ENCODE data around the gene MYO6. TPM values are rescaled to one million over a fixed set of nuclear protein-coding genes. Genes with fewer than 3 reads are reported as not detected.

Gene MYO6
- total RNA-seq, 3 donors from 2014 or later (not counting 1 experiment from before 2014, with no cell fraction given): 3.7 to 9.2 (median 6.6) TPM

GRCh38 chr6:75766387-75766786 is 17.3 kb downstream of the MYO6 start:
- Histone ChIP-seq H3K36me3 (ENCODE audit: control insufficient read depth, insufficient read depth, low read length) (no peaks in the 10 kb centered on the region), H3K27me3 (ENCODE audit: control insufficient read depth, insufficient read depth, low read length) (no peaks in the 10 kb centered on the region), H3K4me3 (ENCODE audit: low read length) (no peak overlapping the region), H3K9me3 (ENCODE audit: control insufficient read depth, insufficient read depth, low read length) (no peaks in the 10 kb centered on the region), H3K27ac (ENCODE audit: low read length) (no peak overlapping the region), H3K4me1 (ENCODE audit: control insufficient read depth, insufficient read depth, low read length) (no peaks in the 10 kb centered on the region)
- no peak for TF ChIP-seq CTCF (IDR thresholded peaks at IDR 0.05)
- Mint-ChIP-seq H3K36me3 (no peaks in the 10 kb centered on the region), H3K4me1 (no peaks in the 10 kb centered on the region), H3K27me3 (ENCODE audit: low read depth in 2 of 2) (peaks cover 7% of the 10 kb centered on the region in 2 donors), H3K9me3 (no peaks in the 10 kb centered on the region), H3K4me3 (no peak overlapping the region), H3K27ac (no peak overlapping the region)
- DNase-seq: no peak
- intact Hi-C loops (cut with micrococcal nuclease): no loop called here
- ATAC-seq: no peak

- intact Hi-C loops (cut with micrococcal nuclease): no loop called here
- no peak overlapping the region for H3K4me3 ChIP-seq (ENCODE audit: low read length)
- WGBS (ENCODE audit: insufficient coverage): 98% methylated on average over 4 of the region's 5 CpGs
Observed at GRCh38 chr6:75770844-75771243, 21.8 kb downstream of the MYO6 start.

GRCh38 chr6:75775219-75775618 is 26.2 kb downstream of the MYO6 start:
- Mint-ChIP-seq H3K36me3 (no peaks in the 10 kb centered on the region), H3K4me1 (no peaks in the 10 kb centered on the region), H3K9me3 (no peaks in the 10 kb centered on the region), H3K27ac (no peak overlapping the region), H3K4me3 (no peak overlapping the region), H3K27me3 (ENCODE audit: low read depth in 2 of 2) (peaks cover 0 to 3% of the 10 kb centered on the region in 2 donors)
- no peak overlapping the region for H3K4me3 ChIP-seq (ENCODE audit: low read length)
- TF ChIP-seq CTCF (IDR thresholded peaks at IDR 0.05): no peak
- intact Hi-C loops (cut with micrococcal nuclease): no loop called here
- H3K36me3 ChIP-seq (ENCODE audit: control insufficient read depth, insufficient read depth, low read length): no peaks in the 10 kb centered on the region
- no peak for ATAC-seq
- H3K27me3 ChIP-seq (ENCODE audit: control insufficient read depth, insufficient read depth, low read length): no peaks in the 10 kb centered on the region
- no peak overlapping the region for H3K27ac ChIP-seq (ENCODE audit: low read length)
- DNase-seq: no peak
- WGBS (ENCODE audit: insufficient coverage): 94% methylated on average over 3 of the region's 3 CpGs
- H3K9me3 ChIP-seq (ENCODE audit: control insufficient read depth, insufficient read depth, low read length): no peaks in the 10 kb centered on the region
- H3K4me1 ChIP-seq (ENCODE audit: control insufficient read depth, insufficient read depth, low read length): no peaks in the 10 kb centered on the region

More at GRCh38 chr6:75770844-75771243, 21.8 kb downstream of the MYO6 start:
- H3K9me3 Mint-ChIP-seq: no peaks in the 10 kb centered on the region
- H3K27ac Mint-ChIP-seq: no peak overlapping the region
- DNase-seq: no peak
- no peak for ATAC-seq
- no peaks in the 10 kb centered on the region for H3K27me3 ChIP-seq (ENCODE audit: control insufficient read depth, insufficient read depth, low read length)
- no peaks in the 10 kb centered on the region for H3K4me1 ChIP-seq (ENCODE audit: control insufficient read depth, insufficient read depth, low read length)
- H3K9me3 ChIP-seq (ENCODE audit: control insufficient read depth, insufficient read depth, low read length): no peaks in the 10 kb centered on the region
- H3K27me3 Mint-ChIP-seq (ENCODE audit: low read depth in 2 of 2): peaks cover 0 to 5% of the 10 kb centered on the region in 2 donors
- H3K36me3 Mint-ChIP-seq: no peaks in the 10 kb centered on the region
- TF ChIP-seq CTCF (IDR thresholded peaks at IDR 0.05): no peak
- H3K4me3 Mint-ChIP-seq: no peak overlapping the region
- H3K4me1 Mint-ChIP-seq: no peaks in the 10 kb centered on the region
- no peak overlapping the region for H3K27ac ChIP-seq (ENCODE audit: low read length)
- no peaks in the 10 kb centered on the region for H3K36me3 ChIP-seq (ENCODE audit: control insufficient read depth, insufficient read depth, low read length)

GRCh38 chr6:75776461-75776860 is 27.4 kb downstream of the MYO6 start:
- H3K36me3 Mint-ChIP-seq: no peaks in the 10 kb centered on the region
- intact Hi-C loops (cut with micrococcal nuclease): no loop called here
- Histone ChIP-seq H3K4me3 (ENCODE audit: low read length) (no peak overlapping the region), H3K36me3 (ENCODE audit: control insufficient read depth, insufficient read depth, low read length) (no peaks in the 10 kb centered on the region), H3K4me1 (ENCODE audit: control insufficient read depth, insufficient read depth, low read length) (no peaks in the 10 kb centered on the region), H3K27ac (ENCODE audit: low read length) (no peak overlapping the region), H3K9me3 (ENCODE audit: control insufficient read depth, insufficient read depth, low read length) (no peaks in the 10 kb centered on the region), H3K27me3 (ENCODE audit: control insufficient read depth, insufficient read depth, low read length) (no peaks in the 10 kb centered on the region)
- TF ChIP-seq CTCF (IDR thresholded peaks at IDR 0.05): no peak
- WGBS (ENCODE audit: insufficient coverage): 60% methylated on average over 1 of the region's 2 CpGs
- H3K4me3 Mint-ChIP-seq: no peak overlapping the region
- no peak for DNase-seq
- no peaks in the 10 kb centered on the region for H3K9me3 Mint-ChIP-seq
- H3K27me3 Mint-ChIP-seq (ENCODE audit: low read depth in 2 of 2): peaks cover 0 to 6% of the 10 kb centered on the region in 2 donors
- no peak for ATAC-seq
- H3K27ac Mint-ChIP-seq: no peak overlapping the region
- peaks cover 0 to 4% of the 10 kb centered on the region in 2 donors for H3K4me1 Mint-ChIP-seq

All from natural killer cell (primary cell).